ENCODE data around the gene IBA57.
"Not testable (repeated sequence)": the region's sequence is repeated elsewhere in the genome, so short reads cannot be mapped to it uniquely, and the experiment has no call there.

IBA57 gene

DNA sequence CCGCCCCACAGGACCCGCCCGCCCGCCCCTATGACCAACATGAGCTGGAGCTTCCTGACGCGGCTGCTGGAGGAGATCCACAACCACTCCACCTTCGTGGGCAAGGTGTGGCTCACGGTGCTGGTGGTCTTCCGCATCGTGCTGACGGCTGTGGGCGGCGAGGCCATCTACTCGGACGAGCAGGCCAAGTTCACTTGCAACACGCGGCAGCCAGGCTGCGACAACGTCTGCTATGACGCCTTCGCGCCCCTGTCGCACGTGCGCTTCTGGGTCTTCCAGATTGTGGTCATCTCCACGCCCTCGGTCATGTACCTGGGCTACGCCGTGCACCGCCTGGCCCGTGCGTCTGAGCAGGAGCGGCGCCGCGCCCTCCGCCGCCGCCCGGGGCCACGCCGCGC, 7.9 kb upstream of the IBA57 start:
- no peak for DNase-seq

DNA sequence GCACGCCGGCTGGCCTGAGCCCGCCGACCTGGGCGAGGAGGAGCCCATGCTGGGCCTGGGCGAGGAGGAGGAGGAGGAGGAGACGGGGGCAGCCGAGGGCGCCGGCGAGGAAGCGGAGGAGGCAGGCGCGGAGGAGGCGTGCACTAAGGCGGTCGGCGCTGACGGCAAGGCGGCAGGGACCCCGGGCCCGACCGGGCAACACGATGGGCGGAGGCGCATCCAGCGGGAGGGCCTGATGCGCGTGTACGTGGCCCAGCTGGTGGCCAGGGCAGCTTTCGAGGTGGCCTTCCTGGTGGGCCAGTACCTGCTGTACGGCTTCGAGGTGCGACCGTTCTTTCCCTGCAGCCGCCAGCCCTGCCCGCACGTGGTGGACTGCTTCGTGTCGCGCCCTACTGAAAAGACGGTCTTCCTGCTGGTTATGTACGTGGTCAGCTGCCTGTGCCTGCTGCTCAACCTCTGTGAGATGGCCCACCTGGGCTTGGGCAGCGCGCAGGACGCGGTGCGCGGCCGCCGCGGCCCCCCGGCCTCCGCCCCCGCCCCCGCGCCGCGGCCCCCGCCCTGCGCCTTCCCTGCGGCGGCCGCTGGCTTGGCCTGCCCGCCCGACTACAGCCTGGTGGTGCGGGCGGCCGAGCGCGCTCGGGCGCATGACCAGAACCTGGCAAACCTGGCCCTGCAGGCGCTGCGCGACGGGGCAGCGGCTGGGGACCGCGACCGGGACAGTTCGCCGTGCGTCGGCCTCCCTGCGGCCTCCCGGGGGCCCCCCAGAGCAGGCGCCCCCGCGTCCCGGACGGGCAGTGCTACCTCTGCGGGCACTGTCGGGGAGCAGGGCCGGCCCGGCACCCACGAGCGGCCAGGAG, 7.2 kb upstream of the IBA57 start:
- no peak for DNase-seq

DNA sequence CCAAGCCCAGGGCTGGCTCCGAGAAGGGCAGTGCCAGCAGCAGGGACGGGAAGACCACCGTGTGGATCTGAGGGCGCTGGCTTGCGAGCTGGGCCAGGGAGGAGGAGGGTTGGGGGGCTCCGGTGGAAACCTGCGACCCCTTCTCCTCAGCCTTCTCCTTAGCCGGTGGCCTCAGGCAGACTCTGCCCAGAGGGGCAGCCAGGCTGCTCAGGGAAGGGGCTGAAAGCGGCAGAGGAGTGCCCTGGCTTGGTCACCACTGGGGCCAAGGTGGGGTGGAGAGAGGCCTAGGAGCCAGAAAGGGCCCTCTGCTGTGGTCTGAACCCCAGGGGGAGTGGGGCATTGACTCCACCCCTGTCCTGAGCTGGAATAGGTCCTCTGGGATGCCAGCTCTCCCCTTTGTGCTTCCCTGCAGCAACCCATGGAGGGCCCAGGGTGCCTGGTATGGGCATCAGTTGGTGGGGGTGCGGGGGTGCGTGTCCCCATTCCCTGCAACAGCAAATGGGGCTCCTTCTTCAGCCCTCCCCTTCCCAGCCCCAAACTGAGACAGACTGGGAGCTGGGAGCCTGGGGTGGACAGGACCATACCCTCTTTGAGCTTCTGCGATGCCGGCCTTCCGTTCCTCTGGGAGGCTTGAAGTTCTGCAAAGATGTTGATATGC, 6.5 kb upstream of the IBA57 start:
- no peak for DNase-seq

- DNase-seq: no peak
Measured at GRCh38 chr1:228160201-228160761, 5.3 kb upstream of the IBA57 start.

GRCh38 chr1:228161362-228161761, 4.2 kb upstream of the IBA57 start:
- no peak for DNase-seq

- no peak for DNase-seq
Measured at GRCh38 chr1:228161866-228162265, 3.7 kb upstream of the IBA57 start.

DNA sequence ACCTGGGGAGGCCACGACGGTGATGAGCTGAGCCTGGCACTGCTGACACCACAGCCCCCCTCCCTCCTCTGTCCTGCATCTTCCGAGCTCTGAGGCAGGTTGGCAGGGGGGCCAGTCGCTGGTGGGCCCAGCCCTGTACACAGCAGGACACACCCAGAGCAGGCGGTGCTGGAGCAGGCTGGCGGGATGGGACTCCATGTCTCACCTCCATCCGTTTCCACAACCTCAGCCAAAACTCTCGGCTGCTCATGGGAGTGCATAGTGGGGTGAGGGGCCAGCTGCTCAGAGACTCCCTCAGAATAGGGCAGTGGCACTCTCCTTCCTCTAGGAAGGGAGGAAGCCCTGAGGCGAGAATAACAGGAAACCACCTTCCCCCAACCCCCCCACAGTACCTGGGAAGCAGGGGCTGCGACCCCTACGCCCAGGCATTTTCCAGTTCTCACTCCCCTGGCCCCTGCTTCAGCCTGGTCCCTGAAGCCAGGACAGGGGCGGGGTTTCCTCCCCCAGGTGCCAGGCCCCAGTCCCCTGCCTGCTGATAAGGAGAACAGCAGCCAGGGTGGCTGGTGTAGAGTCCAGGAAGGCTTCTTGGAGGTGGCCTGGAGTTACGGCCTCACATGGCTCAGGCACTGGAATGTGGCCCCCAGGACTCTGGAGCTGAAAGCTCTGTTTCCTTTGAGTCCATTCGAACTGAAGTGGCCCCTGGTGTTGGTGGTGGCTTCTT, 3.2 kb upstream of the IBA57 start:
- no peak for DNase-seq

GRCh38 chr1:228163007-228163753, 2.4 kb upstream of the IBA57 start:
- DNase-seq: no peak

DNA sequence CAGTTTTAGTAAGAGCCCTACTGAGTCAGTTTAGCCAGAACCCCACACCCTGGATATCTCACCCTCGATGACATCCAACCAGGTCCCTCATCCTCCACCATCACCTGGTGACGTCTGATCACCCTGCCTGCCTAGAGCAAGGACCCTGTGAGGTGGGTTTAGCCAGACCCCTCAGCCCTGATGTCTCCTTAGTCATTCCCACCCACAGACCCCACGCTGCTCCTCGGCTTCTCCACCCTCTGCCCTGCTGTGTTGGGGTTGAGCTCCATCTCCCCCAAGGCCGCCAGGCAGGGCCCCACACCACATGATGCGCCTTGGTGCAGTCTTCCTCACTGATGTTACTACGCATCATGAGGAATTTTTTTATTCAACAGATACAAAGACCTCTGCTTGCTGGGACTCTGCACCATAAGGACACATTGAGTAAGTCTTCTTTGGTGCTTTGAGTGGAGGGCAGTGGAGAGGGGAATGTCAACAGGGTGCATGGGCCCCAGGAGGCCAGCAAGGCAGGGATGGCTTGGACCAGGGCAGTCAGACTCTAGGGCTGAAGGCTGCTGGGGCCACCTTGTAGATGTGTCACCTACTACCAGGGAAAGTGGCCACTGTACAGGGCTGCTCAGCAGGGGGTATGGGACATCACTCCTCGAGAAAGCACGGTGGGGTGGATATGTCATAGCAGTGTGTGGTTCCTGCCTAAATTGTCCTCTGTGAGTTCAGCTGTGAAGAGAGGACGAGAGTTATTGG, 1.7 kb upstream of the IBA57 start:
- DNase-seq: no peak

DNA sequence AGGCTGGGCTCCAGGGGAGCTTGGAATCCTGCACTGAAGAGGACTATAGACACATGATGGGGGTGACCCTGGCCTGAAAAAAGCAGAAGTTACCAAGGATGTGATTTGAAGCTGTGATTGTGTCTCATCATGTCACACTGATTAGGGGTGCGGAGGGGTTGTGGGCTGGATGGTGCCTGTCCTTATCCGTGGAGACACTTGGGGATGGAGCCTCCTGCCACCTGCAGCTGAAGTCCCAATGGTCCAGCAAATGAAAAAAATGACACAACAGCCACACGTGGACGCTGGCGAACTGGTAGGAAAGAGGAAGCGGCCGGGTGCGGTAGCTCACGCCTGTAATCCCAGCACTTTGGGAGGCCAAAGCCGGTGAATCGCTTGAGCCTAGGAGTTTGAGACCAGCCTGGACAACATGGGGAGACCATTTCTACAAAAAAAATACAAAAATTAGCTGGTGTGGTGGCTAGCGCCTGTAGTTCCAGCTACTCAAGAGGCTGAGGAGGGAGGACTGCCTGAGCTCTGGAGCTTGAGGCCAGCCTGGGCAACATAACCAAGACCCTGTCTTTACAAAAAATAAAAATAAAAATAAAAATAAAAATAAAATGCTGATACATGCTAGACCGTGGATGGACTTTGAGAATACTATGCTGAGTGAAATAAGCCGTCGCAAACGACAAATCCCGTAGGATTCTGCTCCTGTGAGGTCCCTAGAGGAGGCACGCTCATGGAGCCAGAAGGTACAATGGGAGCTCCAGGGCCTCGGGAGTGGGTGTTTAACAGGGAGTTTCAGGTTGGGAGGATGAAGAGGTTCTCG, 838 bp upstream of the IBA57 start:
- DNase-seq: no peak

- DNase-seq: peak; percentile 43 to 49
Measured at GRCh38 chr1:228166170-228166936, 749 bp downstream of the IBA57 start.

DNA sequence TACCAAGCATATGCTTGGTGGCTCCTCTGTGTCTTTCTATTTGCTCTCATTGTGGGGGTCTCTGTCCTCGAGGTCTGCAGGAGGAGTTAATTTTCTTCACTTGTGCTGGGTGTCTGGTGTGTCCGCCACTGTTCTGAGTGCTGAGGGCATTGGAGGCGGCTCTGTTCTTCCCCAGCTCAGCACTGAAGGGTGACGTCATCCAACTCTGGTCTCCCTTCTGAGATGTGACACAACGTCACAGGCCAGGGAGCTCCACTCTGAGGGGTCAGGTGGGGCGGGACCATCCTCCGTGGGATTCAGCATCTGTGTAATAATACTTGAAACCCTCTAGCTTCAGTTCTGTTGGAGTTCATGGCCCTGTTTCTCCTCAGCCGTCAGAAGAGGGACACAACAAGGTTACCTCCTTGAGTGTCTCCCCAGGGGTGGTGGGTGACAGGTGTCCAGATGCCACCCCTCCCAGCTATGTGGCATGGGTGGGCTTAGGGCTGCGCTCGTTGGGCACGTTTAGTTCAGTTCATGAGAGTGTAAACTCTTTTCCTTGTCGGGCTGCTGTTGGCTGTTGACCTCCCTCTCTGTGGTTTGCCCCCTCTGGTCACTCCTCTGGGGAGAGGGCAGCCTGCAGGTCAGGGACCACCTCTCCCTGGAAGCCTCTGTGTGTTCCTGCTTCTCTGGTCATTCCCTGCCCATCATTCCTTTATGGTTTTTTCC, 3.1 kb downstream of the IBA57 start:
- no peak for DNase-seq

- DNase-seq: no peak
Measured at GRCh38 chr1:228169345-228169744, 3.7 kb downstream of the IBA57 start.

DNA sequence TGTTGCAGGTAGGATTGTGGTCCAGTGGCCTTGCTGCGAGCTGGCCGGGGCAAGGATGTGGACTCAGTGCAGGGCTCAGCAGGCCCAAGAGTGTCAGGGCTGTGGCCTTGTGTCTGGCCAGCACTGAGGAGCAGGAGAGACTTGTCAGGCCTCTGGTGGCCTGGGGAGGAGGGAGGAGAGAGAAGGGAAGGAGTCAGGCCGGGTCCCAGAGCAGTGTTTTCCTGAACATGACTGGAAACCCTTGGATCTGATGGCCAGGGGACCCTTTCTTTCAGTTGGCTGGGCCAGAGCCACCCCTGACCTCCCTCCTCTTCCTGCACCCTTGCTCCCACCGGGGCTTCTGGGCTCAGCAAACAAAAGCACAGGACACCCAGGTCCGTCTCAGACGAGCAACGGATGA, 5.1 kb downstream of the IBA57 start:
- DNase-seq: no peak

DNA sequence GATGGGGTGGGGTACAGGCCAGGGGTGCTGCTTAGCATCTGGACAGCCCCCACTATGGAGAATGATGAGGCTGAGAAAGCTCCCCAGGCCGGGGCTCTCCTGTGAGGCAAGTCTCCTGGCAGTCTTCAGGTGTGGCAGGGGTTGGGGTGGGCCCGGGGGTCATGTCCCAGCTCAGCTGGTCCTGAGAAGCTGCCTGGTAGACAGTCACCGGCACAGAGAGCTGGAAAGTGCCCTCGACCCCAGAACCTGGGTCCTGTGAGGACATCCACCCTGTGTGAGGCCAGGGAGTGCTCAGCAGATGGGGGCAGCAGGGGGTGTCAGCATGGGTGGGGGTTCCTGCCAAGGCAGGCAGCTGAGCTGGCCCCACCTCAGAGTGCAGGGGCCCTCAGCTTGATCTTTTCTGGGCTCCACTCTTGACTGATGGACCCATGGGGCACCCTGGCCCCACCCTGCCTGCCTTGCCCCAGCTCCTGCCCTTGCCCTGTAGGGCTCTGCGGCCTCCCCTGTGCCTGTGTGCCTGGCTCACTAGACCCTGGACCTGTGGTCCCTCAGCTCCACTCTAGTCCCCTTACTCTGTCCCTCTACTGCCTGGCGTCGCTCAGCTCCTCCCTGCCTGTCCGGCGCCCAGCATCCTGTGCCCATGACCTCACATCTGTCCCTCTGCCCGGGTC, 5.8 kb downstream of the IBA57 start:
- DNase-seq: no peak

DNA sequence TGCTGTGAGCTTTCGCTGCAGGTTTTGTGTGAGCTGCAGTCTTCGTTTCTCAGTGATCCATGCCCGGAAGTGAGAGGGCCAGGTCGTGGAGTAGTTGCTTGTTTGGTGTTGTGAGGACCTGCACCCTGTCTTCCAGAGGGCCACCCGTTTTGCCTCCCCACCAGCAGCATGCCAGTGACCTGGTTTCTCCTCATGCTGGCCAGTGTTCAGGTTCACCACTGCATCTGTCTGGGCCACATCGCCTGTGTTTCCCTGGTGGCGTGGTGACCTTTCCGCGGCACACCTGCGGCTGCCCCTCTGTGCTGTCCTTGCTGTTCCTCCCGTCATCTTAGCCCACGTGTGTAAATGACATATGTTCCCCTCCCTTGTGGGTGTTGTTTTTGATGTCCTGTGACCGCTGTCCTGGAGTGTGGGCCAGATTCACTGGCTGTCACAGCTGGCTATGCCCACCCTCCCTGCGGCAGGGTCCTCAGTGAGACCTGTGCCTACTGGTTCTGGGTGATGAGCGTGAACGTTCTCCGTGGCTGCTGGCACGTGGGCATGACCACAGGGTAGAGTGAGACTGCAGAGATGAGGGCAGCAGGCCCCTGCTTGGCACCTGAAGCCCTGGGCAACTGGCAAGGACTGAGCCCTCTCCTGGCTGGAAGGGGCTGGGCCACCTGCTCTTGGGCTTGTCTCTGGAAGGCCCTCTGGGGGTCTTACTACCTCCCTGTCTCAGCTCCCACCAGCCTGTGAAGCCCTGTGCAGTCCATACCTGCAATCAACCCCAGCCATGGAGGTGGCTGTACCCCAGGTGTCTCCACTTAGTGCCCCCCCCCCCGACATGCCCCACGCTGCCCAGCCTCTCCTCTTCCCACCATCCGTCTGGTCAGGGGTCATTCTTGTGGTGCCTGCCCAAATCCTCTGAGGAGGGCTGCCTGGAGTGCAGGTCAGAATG, 7.3 kb downstream of the IBA57 start:
- no peak for DNase-seq

GRCh38 chr1:228173528-228174481, 8.2 kb downstream of the IBA57 start:
- not testable (repeated sequence) for DNase-seq

Data from NCI-H446 (cell line).